Kasumi-1 (cell line): Measurements from ENCODE around the gene BCO1.

Experiments used
- DNase-seq, 2 experiments: peaks; one replicate each; lab custom pipeline; 2025; lab: John Stamatoyannopoulos, UW

Gene BCO1

DNA sequence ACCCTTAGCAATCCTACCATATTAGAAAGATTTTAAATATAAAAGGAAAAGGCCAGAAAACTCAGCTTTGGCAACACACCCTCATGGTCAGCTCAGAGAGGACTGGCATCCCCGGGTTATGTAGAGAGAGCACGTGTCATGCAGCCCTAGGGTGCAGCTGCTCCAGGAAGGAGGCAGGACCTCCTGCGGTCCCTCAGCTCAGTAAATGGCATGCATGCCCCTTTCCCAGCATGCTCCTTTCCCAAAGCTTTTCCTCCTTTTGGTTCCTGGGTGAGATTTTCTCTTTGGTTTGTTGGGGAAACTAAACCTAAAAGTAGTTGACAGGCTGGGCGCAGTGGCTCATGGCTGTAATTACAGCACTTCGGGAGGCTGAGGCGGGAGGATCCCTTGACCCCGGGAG, 80.2 kb downstream of the BCO1 start:
- no peak for DNase-seq

DNA sequence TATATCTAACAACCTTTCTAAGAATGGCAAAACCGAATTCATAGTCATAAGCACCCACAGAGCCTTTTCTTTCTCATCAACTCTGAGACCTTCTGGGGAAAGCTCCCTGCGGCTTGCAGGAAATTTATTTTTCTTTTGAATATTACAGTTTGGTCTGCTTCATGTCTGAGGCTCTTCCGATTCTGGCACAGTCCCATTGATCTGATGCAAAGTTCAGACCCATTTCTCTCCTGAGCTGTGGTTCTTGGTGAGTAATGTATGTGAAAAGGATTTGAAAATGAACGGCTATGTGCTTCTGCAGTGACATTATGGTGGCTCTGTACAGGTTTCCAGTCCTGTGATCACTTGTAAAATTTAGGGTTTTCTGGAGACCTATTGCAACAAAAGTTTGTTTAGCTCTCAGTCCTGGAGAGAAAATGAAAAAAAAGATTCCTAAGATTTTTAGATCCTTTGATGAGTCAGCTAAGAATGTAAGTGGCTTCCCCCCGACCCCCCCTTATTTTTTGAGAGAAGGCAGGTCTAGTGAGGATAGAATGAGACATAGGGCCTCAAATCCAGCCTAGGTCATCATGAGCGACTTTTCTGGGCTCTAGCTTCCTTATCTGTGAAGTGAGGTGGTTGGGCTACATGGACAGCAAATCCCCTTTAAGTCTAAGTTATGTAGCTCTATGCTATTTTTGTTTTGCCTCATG, 80.9 kb downstream of the BCO1 start:
- no peak for DNase-seq

DNA sequence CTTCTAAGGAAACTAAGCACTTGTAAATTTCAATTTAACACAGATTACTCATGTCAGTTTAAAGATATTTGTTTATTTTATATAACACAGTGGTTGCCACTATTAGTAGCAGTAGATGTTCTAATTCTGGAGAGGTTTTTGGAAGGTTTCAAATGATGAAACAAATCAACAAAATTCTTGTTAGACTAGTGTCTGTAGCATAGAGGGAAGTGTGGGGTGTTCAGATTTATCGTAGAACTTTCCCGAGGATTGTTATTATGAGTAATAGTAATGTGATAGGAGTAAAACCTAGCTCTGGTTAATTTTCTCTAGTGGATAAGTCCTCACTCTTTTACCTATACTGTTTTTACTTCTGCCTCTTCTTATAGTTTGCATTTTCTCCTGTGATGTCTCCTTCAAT, 82.5 kb downstream of the BCO1 start:
- no peak for DNase-seq

DNA sequence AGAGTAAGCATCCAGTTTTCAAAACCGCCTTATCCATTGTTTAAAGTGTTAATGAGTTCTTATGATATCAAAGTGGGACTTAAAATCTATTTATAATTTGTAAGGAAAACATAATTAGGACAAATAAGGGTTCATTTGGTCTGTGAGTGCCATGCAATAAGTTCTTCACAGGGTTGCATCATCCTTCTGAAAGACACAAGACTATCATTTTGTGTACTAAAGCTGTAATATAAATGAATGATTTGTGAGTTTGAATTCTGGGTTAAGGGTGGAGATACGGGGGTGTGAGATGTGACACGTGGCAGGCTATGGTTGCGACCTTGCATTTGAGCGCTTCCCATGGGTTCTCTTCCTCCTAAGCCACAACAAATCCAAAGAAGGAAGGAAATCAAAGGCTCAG, 83.0 kb downstream of the BCO1 start:
- no peak for DNase-seq

DNA sequence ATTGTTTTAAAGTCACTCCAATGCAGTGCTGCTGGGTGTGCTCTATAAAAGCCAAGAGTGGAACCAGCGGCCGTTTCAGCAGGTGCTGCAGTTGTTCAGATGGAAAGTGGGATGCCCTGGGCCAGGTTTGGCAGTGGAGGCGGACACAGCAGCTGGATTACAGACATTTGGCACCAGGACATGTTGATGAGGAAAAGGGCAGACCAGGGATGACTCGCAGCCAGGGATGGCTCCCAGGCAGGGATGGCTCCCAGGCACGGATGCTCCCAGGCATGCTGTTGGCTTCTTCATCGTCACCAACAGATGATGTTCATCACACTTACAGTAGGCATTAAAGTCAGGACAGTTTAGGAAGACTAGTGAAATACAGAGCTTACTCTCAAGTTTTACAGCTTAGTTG, 86.3 kb downstream of the BCO1 start:
- no peak for DNase-seq

DNA sequence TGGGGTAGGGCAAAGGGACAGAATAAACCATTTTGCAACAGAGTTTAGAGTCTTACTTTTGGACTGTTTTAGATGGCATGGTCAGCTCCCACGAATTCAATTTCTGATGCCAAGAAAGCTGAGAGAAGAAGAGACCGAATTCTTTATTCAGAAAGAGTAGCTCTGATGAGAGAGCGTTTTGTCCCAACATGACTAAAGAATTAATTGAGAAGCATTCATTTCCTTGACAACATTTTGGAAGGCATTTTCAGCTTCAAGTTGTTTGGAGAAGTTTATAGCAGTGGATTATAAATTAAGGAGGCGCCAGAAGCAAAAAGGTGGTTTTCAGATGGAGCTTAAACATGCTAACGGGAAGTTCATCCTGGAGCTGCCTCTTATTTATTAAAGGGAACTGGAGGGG, 88.5 kb downstream of the BCO1 start:
- no peak for DNase-seq

DNA sequence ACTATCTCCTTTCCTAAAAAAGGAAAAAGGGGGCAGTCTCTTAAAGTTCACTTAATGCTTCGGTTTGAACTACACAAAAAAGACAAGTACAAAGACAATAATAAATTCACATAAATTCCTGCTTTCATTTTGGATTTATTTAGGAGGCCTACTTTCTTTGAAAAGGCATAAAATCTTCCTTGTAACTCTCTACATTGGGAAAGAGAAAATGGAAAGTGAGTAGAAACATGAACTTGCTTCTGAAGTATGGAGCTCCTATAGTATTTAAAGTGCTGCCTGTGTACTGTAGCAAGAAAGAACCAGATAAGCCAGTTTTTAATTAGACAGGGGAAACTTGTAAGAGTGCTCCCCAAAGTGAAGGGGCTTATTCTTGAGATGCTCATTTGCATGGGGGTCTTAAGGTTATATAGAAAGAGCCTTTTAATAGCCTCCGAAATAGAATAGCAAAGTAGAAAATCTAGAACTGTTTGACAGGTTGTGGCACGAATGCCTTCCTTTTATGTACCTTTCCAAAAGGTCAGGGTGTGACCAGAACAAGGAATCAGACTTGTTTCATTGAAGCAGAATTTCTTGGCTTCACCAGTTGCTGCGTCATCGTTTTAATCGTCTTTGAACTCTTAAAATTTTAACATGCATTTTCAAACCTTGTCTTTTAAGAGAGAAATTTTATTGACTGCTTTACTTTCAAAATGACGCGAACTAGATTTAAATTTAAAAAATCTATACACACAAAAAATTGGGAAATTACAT, 89.1 kb downstream of the BCO1 start:
- no peak for DNase-seq

DNA sequence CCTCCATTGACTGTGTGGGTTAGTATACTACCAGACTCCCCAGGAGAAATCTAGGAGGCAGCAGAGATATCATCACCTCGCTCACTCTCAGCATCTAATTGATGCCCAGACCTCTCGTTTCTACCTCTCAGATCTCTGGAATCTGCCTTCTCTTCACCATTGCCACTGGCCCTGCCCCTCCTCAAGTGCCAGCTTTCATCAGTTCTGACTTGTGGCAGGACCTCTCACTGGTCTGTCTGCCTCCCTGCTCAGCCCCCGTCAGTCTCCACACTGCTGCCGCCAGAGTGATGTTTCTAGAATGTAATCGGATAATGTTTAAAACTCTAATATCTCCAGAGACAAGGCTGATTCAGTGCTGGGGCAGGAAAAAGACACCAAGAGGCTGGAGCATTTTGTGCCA, 91.5 kb downstream of the BCO1 start:
- DNase-seq, result no peak

DNA sequence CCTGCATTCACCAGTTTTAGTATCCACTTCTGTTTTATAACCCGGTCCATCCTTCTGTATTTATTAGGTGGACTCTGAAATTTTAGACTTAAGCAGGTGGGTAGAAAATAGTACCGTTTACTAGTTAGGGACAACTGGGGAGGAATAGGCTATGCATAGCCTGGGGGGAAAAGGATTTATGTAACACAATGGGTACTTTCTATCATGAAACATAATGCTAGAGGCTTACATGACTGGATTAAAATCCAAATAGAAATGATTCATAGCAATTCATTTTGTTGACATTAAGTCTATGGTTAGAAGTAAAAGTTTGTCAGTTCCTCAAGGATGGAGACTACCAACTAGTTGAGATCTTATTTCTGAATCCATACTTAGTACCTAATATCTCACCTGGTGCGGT, 94.9 kb downstream of the BCO1 start:
- no peak for DNase-seq

DNA sequence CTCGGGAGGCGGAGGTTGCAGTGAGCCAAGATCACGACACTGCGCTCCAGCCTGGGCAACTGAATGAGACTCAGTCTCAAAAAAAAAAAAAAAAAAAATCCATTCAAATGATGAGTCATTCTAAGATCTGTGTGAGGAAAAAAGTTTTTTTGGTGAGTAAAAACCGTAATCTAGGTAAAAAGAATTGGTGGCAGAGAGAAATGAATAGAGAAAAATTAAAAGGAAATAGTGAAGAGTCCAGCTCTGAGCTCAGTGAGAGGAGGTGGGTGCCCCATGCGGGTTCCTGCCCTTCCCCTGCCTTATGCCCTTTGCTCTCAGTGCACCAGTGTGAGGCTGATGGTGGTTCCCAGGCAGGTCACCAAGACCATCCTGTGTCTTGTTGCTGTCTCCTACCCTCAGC, 97.2 kb downstream of the BCO1 start:
- no peak for DNase-seq

DNA sequence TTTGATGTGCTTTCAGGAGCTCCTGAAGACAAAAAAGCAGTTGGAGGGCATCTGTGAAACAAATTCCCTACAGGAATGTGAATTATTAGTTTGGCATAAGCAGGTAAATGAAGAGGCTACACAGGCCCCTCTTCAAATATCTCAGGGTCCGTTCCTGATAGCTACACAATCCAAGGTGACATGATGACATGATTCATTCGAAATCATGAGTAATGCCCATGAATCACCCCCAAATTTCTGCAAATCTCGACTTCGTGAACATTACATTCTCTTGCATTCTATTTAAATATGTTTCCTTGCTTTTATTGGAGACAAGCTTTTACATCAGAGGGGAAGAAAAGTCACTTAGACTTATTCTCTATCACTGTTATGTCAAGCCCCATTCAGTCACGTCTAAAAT, 98.6 kb downstream of the BCO1 start:
- no peak for DNase-seq
